ENCODE results near the gene FBH1.
"Not testable (repeated sequence)": the region's sequence is repeated elsewhere in the genome, so short reads cannot be mapped to it uniquely, and the experiment has no call there.

FBH1 gene

DNA sequence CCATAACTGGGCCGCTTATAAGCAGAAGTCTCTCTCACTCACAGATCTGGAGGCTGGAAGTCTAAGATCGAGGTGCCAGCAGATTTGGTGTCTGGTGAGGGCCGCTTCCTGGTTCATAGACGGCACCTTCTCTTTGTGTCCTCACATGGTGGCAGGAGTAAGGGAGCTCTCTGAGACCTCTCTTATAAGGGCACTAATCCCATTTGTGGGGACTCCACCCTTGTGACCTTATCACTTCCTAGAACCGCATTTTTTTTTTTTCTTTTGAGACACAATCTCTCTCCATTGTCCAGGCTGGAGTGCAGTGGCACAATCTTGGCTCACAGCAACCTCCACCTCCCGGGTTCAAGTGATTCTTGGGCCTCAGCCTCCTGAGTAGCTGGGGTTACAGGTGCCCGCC lies 8.1 kb downstream of the FBH1 start:
- DNase-seq (ENCODE audit: extremely low read depth, low read depth) = no peak
- TF ChIP-seq, protein P1, sequence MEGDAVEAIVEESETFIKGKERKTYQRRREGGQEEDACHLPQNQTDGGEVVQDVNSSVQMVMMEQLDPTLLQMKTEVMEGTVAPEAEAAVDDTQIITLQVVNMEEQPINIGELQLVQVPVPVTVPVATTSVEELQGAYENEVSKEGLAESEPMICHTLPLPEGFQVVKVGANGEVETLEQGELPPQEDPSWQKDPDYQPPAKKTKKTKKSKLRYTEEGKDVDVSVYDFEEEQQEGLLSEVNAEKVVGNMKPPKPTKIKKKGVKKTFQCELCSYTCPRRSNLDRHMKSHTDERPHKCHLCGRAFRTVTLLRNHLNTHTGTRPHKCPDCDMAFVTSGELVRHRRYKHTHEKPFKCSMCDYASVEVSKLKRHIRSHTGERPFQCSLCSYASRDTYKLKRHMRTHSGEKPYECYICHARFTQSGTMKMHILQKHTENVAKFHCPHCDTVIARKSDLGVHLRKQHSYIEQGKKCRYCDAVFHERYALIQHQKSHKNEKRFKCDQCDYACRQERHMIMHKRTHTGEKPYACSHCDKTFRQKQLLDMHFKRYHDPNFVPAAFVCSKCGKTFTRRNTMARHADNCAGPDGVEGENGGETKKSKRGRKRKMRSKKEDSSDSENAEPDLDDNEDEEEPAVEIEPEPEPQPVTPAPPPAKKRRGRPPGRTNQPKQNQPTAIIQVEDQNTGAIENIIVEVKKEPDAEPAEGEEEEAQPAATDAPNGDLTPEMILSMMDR (IDR thresholded peaks at IDR 0.05; ENCODE audit: low read depth, low read length) = no peak

DNA sequence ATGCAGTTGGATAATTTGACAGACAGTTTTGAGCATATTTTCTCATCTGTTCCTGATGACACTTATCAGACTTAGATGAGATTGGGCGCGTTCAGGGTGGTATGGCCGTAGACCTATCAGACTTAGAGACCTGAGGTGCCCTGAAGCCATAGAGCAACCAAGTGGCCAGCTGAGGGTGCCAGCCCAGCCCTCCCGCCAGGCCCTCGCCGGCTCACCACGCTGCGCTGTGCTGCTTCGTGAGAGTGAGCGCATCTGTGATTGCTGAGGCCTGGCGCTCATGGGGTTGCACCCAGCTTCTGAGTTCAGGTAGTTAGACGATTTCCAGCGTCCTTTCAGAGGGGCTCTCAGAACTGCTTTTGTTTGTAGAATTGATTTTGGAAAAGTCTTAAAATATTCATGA lies 10.2 kb downstream of the FBH1 start:
- TF ChIP-seq, protein P1 (IDR thresholded peaks at IDR 0.05; ENCODE audit: low read depth, low read length) = no peak

DNA sequence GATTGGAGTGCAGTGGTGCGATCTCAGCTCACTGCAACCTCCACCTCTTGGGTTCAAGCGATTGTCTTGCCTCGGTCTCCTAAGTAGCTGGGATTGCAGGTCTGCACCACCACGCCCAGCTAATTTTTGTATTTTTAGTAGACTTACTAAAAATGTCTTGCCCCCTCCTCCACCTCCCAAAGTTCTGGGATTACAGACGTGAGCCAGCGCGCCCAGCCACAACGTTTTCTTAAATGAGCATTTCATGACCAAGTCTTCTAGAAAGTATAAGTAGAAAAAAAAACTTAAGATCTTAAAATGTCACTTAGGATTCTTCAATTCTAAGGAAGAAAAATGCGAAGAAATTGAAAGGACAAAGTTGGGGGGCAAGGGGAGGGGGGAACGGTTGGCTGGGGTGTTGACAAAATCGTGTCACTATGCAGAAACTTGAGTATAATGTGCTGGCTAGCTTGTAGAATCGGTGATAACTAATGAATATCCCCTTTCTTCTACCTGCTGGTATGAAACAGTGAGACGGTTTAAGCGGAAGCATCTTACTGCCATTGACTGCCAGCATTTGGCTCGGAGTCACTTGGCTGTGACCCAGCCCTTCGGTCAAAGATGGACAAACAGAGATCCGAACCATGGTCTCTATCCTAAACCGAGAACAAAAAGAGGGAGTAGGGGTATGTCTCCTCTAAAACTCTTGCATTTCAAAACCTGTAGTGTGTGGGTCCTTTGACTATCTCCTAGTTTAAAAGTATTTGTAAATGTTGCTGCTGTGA lies 12.7 kb downstream of the FBH1 start:
- TF ChIP-seq, protein P1 (IDR thresholded peaks at IDR 0.05; ENCODE audit: low read depth, low read length) = no peak
- DNase-seq (ENCODE audit: extremely low read depth, low read depth) = no peak

More for the DNA sequence above, 10.2 kb downstream of the FBH1 start:
- DNase-seq (ENCODE audit: extremely low read depth, low read depth) = no peak

DNA sequence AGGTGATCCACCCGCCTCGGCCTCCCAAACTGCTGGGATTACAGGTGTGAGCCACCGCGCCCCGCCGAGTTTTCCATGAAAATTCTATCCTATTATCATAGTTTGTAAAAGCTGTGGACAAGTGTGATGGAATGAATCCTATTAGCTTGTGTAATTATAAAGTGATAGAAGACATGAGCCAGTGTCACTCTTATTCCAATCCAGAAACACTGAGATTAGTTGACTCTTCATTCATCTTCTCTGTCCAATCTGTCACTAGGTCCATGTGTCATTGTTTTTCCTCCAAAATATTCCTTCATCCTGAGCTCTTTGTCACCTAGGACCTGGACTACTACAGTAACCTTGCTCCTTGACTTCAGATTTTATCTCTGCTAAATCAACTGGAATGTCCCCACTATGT lies 13.5 kb downstream of the FBH1 start:
- TF ChIP-seq, protein P1 (IDR thresholded peaks at IDR 0.05; ENCODE audit: low read depth, low read length) = no peak
- DNase-seq (ENCODE audit: extremely low read depth, low read depth) = no peak

DNA sequence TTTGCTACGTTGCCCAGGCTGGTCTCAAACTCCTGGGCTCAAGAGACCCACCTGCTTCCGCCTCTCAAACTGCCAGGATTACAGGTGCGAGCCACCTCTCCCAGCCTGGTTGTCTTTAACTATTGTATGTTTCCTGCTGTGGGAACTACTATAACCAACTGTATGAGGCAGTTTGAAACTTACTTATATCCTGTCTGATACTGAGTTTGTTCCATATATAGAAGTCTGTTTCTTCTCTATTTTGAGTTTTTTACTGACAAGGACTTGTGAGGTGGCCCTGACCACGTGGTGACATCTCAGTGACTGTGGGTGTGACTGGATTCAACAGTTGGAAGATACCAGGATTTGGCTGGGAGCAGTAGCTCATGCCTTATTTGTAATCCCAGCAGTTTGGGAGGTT lies 14.2 kb downstream of the FBH1 start:
- DNase-seq (ENCODE audit: extremely low read depth, low read depth) = no peak
- TF ChIP-seq, protein P1 (IDR thresholded peaks at IDR 0.05; ENCODE audit: low read depth, low read length) = no peak

DNA sequence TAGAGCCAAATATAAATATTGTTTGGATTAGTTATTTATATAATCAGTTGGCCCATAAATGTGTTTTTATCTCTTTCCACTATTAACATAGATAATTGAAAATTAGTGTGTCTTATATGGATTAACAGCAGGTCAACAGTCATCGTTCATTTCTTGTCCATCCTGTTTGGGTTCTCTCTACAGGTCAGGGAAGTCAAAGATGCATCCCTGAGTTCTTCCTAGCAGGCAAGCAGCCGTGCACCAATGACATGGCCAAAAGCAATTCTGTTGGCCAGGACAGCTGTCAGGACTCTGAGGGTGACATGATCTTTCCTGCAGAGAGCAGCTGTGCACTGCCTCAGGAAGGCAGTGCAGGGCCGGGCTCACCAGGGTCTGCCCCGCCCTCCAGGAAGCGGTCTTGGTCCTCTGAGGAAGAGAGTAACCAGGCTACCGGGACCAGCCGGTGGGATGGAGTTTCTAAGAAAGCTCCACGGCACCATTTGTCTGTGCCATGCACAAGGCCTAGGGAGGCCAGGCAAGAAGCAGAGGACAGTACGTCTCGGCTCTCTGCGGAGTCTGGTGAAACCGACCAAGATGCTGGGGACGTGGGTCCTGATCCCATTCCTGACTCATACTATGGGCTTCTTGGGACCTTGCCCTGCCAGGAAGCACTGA lies 15.9 kb downstream of the FBH1 start:
- DNase-seq (ENCODE audit: extremely low read depth, low read depth) = no peak
- TF ChIP-seq, protein P1 (IDR thresholded peaks at IDR 0.05; ENCODE audit: low read depth, low read length) = no peak

DNA sequence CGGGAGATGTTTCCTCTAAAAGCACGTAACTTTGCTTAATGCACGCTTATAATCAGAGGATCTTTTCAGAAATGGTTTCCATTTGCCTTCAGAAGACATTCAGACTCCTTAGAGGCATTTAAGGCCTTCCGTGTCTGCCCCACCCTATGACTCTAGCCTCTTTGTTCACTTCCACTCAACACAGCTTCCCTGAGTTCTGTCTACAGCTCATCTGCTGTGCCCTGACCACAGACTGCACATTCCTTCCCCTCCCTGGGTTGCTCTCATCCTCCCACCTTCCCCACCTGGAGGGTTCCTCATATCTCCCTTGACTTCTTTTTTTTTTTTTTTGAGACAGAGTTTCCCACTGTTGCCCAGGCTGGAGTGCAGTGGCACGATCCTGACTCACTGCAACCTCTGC lies 16.6 kb downstream of the FBH1 start:
- TF ChIP-seq, protein P1 (IDR thresholded peaks at IDR 0.05; ENCODE audit: low read depth, low read length) = no peak
- DNase-seq (ENCODE audit: extremely low read depth, low read depth) = no peak

DNA sequence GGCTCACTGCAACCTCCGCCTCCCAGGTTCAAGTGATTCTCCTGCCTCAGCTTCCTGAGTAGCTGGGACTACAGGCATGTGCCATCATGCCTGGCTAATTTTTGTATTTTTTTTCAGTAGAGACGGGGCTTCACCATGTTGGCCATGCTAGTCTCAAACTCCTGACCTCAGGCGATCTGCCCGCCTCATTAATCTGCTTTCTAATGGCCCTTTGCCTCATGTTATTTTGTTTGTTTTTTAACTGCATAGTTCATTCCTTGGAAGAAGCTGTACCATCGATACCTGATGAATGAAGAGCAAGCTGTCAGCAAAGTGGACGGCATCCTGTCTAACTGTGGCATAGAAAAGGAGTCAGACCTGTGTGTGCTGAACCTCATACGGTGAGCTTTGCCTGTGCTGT lies 18.6 kb downstream of the FBH1 start:
- DNase-seq (ENCODE audit: extremely low read depth, low read depth) = not testable (repeated sequence)

Data from AG09319 (cell line).